ENCODE measurements around the gene HOXA6.

DNA sequence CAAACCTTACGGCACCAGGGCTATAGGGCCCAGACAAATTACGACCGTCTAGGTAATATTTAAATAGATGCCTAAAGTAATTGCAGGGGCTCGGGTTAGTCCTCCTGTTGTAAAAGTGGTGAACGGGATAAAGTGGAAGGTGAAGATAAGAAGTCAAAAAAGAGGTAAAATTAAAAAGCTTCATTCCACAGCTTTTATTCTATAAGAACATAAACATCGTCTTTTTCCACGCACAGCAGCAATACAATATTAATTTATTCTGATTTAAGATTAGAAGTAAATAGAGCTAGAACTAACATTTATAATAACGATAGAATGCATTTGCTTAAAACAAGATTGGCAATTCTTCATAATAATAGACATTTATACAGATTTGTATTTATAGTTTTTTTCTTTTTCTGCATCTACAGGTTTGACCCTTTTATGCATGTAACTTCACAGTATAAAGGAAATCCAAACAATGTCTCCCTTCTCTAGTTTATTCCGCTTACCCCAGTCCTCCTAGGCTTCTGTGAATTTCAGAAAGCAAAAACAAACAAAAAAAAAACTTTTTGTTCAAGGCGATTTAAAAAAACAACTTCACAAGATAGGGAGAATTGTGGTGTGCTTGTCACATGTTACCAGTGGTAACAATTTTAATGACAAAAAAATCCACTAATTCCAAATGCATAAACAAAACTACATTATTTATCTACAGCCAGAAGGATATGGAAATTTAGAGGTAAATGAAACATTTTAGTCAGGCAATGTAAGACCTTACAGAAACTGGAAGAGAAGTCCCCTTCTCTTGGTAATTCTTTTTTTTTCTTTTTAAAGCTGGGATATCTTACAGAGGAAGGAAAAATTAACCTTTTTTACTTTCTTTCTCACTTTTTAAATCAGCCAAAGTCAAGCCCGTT lies 23.1 kb upstream of the HOXA6 start:
- TF ChIP-seq, protein P1, sequence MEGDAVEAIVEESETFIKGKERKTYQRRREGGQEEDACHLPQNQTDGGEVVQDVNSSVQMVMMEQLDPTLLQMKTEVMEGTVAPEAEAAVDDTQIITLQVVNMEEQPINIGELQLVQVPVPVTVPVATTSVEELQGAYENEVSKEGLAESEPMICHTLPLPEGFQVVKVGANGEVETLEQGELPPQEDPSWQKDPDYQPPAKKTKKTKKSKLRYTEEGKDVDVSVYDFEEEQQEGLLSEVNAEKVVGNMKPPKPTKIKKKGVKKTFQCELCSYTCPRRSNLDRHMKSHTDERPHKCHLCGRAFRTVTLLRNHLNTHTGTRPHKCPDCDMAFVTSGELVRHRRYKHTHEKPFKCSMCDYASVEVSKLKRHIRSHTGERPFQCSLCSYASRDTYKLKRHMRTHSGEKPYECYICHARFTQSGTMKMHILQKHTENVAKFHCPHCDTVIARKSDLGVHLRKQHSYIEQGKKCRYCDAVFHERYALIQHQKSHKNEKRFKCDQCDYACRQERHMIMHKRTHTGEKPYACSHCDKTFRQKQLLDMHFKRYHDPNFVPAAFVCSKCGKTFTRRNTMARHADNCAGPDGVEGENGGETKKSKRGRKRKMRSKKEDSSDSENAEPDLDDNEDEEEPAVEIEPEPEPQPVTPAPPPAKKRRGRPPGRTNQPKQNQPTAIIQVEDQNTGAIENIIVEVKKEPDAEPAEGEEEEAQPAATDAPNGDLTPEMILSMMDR (IDR thresholded peaks at IDR 0.05; ENCODE audit: low read length): no peak
- no peak for TF ChIP-seq EZH2 (IDR thresholded peaks at IDR 0.05; ENCODE audit: borderline replicate concordance, low read length)
